ENCODE results near the gene PEBP1. TPM values are rescaled to one million over a fixed set of nuclear protein-coding genes. Genes with fewer than 3 reads are reported as not detected.
A peak's percentile ranks its signal among the peaks of the same experiment; 100 is the strongest.

The PEBP1 gene
- total RNA-seq, 1 experiment from 2014 or later: 312 TPM

DNA sequence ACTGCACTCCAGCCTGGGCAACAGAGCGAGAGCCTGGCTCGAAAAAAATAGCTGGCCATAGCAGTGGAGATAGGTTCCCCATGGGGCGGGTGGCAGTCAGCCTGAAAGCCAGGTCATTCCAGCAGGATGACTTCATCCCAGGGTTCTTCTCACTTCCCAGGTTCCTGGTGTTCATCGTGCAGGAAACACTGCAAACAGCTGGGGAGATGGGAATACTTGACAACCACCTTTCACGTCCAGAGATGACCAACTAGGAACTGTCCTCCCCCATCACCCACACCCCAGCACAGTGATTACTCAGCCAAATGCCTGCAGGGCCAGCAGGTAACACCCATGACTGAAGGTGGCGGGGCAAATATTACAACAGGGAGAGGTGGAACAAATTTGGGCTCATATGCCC, 33.9 kb upstream of the PEBP1 start:
- Histone ChIP-seq H3K27ac (ENCODE audit: low read depth, low read length, poor library complexity, severe bottlenecking) (no peak overlapping the region), H3K27me3 (replicated peaks; ENCODE audit: insufficient read depth, low read depth, low read length, poor library complexity) (no peaks in the 10 kb centered on the region), H3K4me3 (ENCODE audit: low read depth, low read length, poor library complexity, severe bottlenecking) (no peak overlapping the region), H3K4me1 (ENCODE audit: insufficient read depth, low read length, poor library complexity, severe bottlenecking) (no peaks in the 10 kb centered on the region), H3K36me3 (ENCODE audit: insufficient read depth, low read length, poor library complexity, severe bottlenecking) (no peaks in the 10 kb centered on the region), H3K9me3 (ENCODE audit: low read depth, low read length, poor library complexity, severe bottlenecking) (no peaks in the 10 kb centered on the region)
- intact Hi-C loops (cut with micrococcal nuclease; ENCODE audit: unreplicated experiment): loop anchor here (10.0 kb wide), 1 partner anchor 227 kb away; no protein-coding TSS in a partner anchor
- CTCF ChIA-PET: no interaction called here
- no TSS peak for BruUV-seq (replicated peaks)
- TF ChIP-seq EZH2 (IDR thresholded peaks at IDR 0.05; ENCODE audit: borderline replicate concordance, low read depth, low read length, poor library complexity, severe bottlenecking) (no peak), CTCF (conservative IDR thresholded peaks at IDR 0.05; ENCODE audit: low read depth, low read length) (no peak)
- no peak for DNase-seq (ENCODE audit: low spot score)
- POLR2A ChIA-PET (ENCODE audit: low non-redundant PET): no interaction called here

DNA sequence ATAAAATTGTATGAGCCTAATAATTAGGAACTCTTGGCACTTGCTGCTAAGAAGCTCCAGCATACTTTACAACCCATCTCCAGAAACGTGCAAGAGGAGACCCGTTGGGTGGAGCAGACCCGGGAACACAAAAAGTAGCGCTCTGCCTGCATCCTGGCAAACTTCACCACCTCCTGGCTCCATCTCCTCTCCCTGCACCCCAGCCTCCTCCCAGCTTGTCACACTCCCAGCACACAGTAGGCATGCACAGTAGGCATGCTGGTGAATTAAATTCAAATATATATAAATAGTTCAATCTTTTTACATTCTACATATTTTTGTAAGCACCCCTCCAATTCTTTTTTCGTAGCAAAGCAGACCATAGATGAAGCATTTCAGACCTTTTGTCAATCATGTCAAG, 33.3 kb upstream of the PEBP1 start:
- Histone ChIP-seq H3K27me3 (replicated peaks; ENCODE audit: insufficient read depth, low read depth, low read length, poor library complexity) (no peaks in the 10 kb centered on the region), H3K4me3 (ENCODE audit: low read depth, low read length, poor library complexity, severe bottlenecking) (peak overlapping the region; percentile 77), H3K9me3 (ENCODE audit: low read depth, low read length, poor library complexity, severe bottlenecking) (no peaks in the 10 kb centered on the region), H3K36me3 (ENCODE audit: insufficient read depth, low read length, poor library complexity, severe bottlenecking) (no peaks in the 10 kb centered on the region), H3K4me1 (ENCODE audit: insufficient read depth, low read length, poor library complexity, severe bottlenecking) (no peaks in the 10 kb centered on the region), H3K27ac (ENCODE audit: low read depth, low read length, poor library complexity, severe bottlenecking) (no peak overlapping the region)
- BruUV-seq (replicated peaks): no TSS peak
- TF ChIP-seq CTCF (conservative IDR thresholded peaks at IDR 0.05; ENCODE audit: low read depth, low read length) (no peak), EZH2 (IDR thresholded peaks at IDR 0.05; ENCODE audit: borderline replicate concordance, low read depth, low read length, poor library complexity, severe bottlenecking) (no peak)
- intact Hi-C loops (cut with micrococcal nuclease; ENCODE audit: unreplicated experiment): loop anchor here (10.0 kb wide), 1 partner anchor 228 kb away; no protein-coding TSS in a partner anchor
- no peak for DNase-seq (ENCODE audit: low spot score)
- ChIA-PET CTCF (no interaction called here), POLR2A (ENCODE audit: low non-redundant PET) (no interaction called here)

DNA sequence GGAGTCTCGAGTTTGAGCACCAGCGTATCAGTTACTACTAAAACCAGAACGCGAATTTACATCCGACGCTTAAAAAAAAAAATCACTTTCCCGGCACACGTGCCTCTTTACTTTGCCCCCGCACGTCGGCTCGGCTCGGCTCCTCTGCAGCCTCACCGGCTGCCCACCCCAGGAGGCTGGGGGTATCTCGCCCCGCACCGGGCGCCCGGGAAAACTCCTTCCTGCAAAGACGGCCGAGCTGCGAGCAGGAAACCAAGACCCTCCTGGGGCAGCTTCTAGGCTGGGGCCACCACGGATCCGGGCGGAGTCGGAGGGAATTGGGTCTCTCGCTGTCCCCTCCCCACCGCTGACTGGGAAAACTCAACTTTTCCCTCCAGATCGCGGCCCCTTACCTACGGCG, 32.7 kb upstream of the PEBP1 start:
- TF ChIP-seq EZH2 (IDR thresholded peaks at IDR 0.05; ENCODE audit: borderline replicate concordance, low read depth, low read length, poor library complexity, severe bottlenecking): no peak
- no peak for TF ChIP-seq CTCF (conservative IDR thresholded peaks at IDR 0.05; ENCODE audit: low read depth, low read length)
- Histone ChIP-seq H3K27ac (ENCODE audit: low read depth, low read length, poor library complexity, severe bottlenecking) (peak overlapping the region; percentile 37), H3K36me3 (ENCODE audit: insufficient read depth, low read length, poor library complexity, severe bottlenecking) (no peaks in the 10 kb centered on the region), H3K27me3 (replicated peaks; ENCODE audit: insufficient read depth, low read depth, low read length, poor library complexity) (no peaks in the 10 kb centered on the region), H3K9me3 (ENCODE audit: low read depth, low read length, poor library complexity, severe bottlenecking) (no peaks in the 10 kb centered on the region), H3K4me3 (ENCODE audit: low read depth, low read length, poor library complexity, severe bottlenecking) (peak overlapping the region; percentile 77), H3K4me1 (ENCODE audit: insufficient read depth, low read length, poor library complexity, severe bottlenecking) (no peaks in the 10 kb centered on the region)
- CTCF ChIA-PET: no interaction called here
- POLR2A ChIA-PET (ENCODE audit: low non-redundant PET): no interaction called here
- peak; percentile 32 for DNase-seq (ENCODE audit: low spot score)
- BruUV-seq (replicated peaks): no TSS peak
- intact Hi-C loops (cut with micrococcal nuclease; ENCODE audit: unreplicated experiment): loop anchor here (10.0 kb wide), 1 partner anchor 228 kb away; no protein-coding TSS in a partner anchor

Data from A673 (cell line).